ENCODE results near the gene VPS36.

- TF ChIP-seq CTCF (optimal IDR thresholded peaks at IDR 0.05 in 1 of 3, IDR thresholded peaks at IDR 0.05 in 1 of 3, conservative IDR thresholded peaks at IDR 0.05 in 1 of 3; ENCODE audit: extremely low read depth in 1 of 3, insufficient read depth in 2 of 3, low read length in 3 of 3) (no peak), EZH2 (IDR thresholded peaks at IDR 0.05; ENCODE audit: low read length) (no peak)
Measured at GRCh38 chr13:52371736-52372247, 78.6 kb downstream of the VPS36 start.
